WTC11 (cell line): ENCODE data around the gene LGALS12. TPM values are rescaled to one million over a fixed set of nuclear protein-coding genes. Genes with fewer than 3 reads are reported as not detected.

Source experiments
- ATAC-seq: fragments of 200-7000 bp; cut with Tn5 transposase; 2 replicates; pipeline ENCODE4 v1.10.0; 2021; ENCODE audit warnings: mild to moderate bottlenecking, moderate library complexity
- CTCF ChIA-PET: fragments of 300-600 bp; sonication (Branson Sonifier 250); formaldehyde crosslinking; loops from one replicate; lab custom pipeline; 2021; ENCODE audit warnings: antibody characterized with exemption; lab: Charles Lee
- POLR2A ChIA-PET: fragments of 350-600 bp; sonication (Branson Sonifier 250); formaldehyde crosslinking; loops from one replicate; lab custom pipeline; 2021; ENCODE audit warnings: antibody characterized with exemption; lab: Charles Lee
- DNase-seq: peaks from one replicate; pipeline ENCODE4 v3.0.0; 2021; ENCODE audit warnings: low spot score
- H3K27ac Mint-ChIP-seq: 2 replicates; pipeline ENCODE4 v1.8.0; 2021; ENCODE audit warnings: mixed read lengths
- H3K27me3 Mint-ChIP-seq: 2 replicates; pipeline ENCODE4 v1.8.0; 2021; ENCODE audit warnings: low read depth, mild to moderate bottlenecking, moderate library complexity, mixed read lengths
- H3K36me3 Mint-ChIP-seq: 2 replicates; pipeline ENCODE4 v1.8.0; 2021; ENCODE audit warnings: mixed read lengths
- H3K4me1 Mint-ChIP-seq: 2 replicates; pipeline ENCODE4 v1.8.0; 2022; ENCODE audit warnings: mixed read lengths
- H3K4me3 Mint-ChIP-seq: 2 replicates; pipeline ENCODE4 v1.8.0; 2021; ENCODE audit warnings: mild to moderate bottlenecking, moderate library complexity, mixed read lengths
- H3K9me3 Mint-ChIP-seq: 2 replicates; pipeline ENCODE4 v1.8.0; 2021; ENCODE audit warnings: mixed read lengths
- ATF3 ChIP-seq: sonication (generic); formaldehyde crosslinking; conservative IDR thresholded peaks from 2 replicates; pipeline ENCODE4 v1.8.1; 2022; ENCODE audit warnings: mild to moderate bottlenecking, missing genetic modification reagents
- E2F5 ChIP-seq: sonication (generic); formaldehyde crosslinking; IDR thresholded peaks from 2 replicates; pipeline ENCODE4 v1.8.1; 2022; ENCODE audit warnings: mild to moderate bottlenecking, moderate library complexity, missing genetic modification reagents
- EMX1 ChIP-seq: fragments of 250-450 bp; sonication (Bioruptor Pico); IDR thresholded peaks from 2 replicates; pipeline ENCODE4 v1.8.0; 2021; ENCODE audit warnings: mild to moderate bottlenecking
- ERG ChIP-seq: fragments of 250-450 bp; sonication (Bioruptor Pico); IDR thresholded peaks from 2 replicates; pipeline ENCODE4 v1.8.0; 2021; ENCODE audit warnings: mild to moderate bottlenecking
- FOXK1 ChIP-seq: sonication (generic); formaldehyde crosslinking; IDR thresholded peaks from 2 replicates; pipeline ENCODE4 v1.8.0; 2022; ENCODE audit warnings: mild to moderate bottlenecking, moderate library complexity, missing genetic modification reagents
- FOXP1 ChIP-seq: sonication (generic); formaldehyde crosslinking; IDR thresholded peaks from 2 replicates; pipeline ENCODE4 v1.8.0; 2022; ENCODE audit warnings: missing genetic modification reagents, mild to moderate bottlenecking, moderate library complexity, borderline replicate concordance
- GRHL2 ChIP-seq: fragments of 250-450 bp; sonication (Bioruptor Pico); IDR thresholded peaks from 2 replicates; pipeline ENCODE4 v1.8.0; 2022; ENCODE audit warnings: mild to moderate bottlenecking, moderate library complexity; ENCODE audit not compliant: insufficient replicate concordance, severe bottlenecking
- HMGXB4 ChIP-seq: sonication (generic); formaldehyde crosslinking; IDR thresholded peaks from 2 replicates; pipeline ENCODE4 v1.8.1; 2023; ENCODE audit warnings: mild to moderate bottlenecking, moderate library complexity, missing genetic modification reagents
- MYBL2 ChIP-seq: sonication (generic); formaldehyde crosslinking; IDR thresholded peaks from 2 replicates; pipeline ENCODE4 v1.8.1; 2023; ENCODE audit warnings: mild to moderate bottlenecking, moderate library complexity, missing genetic modification reagents
- NFYB ChIP-seq: sonication (generic); formaldehyde crosslinking; conservative IDR thresholded peaks from 2 replicates; pipeline ENCODE4 v1.8.0; 2022; ENCODE audit warnings: low read depth, missing genetic modification reagents
- NR2C2 ChIP-seq: sonication (generic); formaldehyde crosslinking; IDR thresholded peaks from 2 replicates; pipeline ENCODE4 v1.8.0; 2022; ENCODE audit warnings: mild to moderate bottlenecking, missing genetic modification reagents
- PRRX2 ChIP-seq: fragments of 250-450 bp; sonication (Bioruptor Pico); IDR thresholded peaks from 2 replicates; pipeline ENCODE4 v1.8.0; 2021; ENCODE audit warnings: mild to moderate bottlenecking
- RELA ChIP-seq: sonication (generic); formaldehyde crosslinking; IDR thresholded peaks from 2 replicates; pipeline ENCODE4 v1.8.1; 2022; ENCODE audit warnings: missing genetic modification reagents, mild to moderate bottlenecking, borderline replicate concordance
- RORB ChIP-seq: fragments of 250-450 bp; sonication (Bioruptor Pico); IDR thresholded peaks from 2 replicates; pipeline ENCODE4 v1.9.0; 2021; ENCODE audit warnings: mild to moderate bottlenecking
- SMAD3 ChIP-seq: sonication (generic); formaldehyde crosslinking; IDR thresholded peaks from 2 replicates; pipeline ENCODE4 v1.8.0; 2022; ENCODE audit warnings: missing genetic modification reagents, mild to moderate bottlenecking, borderline replicate concordance
- TP53 ChIP-seq: sonication (generic); formaldehyde crosslinking; IDR thresholded peaks from 2 replicates; pipeline ENCODE4 v1.8.1; 2023; ENCODE audit warnings: mild to moderate bottlenecking, missing genetic modification reagents
- USF1 ChIP-seq: sonication (generic); formaldehyde crosslinking; IDR thresholded peaks from 2 replicates; pipeline ENCODE4 v1.8.0; 2022; ENCODE audit warnings: mild to moderate bottlenecking, missing genetic modification reagents
- ZNF263 ChIP-seq: sonication (generic); formaldehyde crosslinking; IDR thresholded peaks from 2 replicates; pipeline ENCODE4 v1.8.1; 2022; ENCODE audit warnings: low read depth, mild to moderate bottlenecking, moderate library complexity, missing genetic modification reagents
- ZNF317 ChIP-seq: sonication (generic); formaldehyde crosslinking; IDR thresholded peaks from 2 replicates; pipeline ENCODE4 v1.8.1; 2023; ENCODE audit warnings: low read depth, mild to moderate bottlenecking, moderate library complexity, missing genetic modification reagents, borderline replicate concordance
- ZNF423 ChIP-seq: fragments of 250-450 bp; sonication (Bioruptor Pico); IDR thresholded peaks from 2 replicates; pipeline ENCODE4 v2.1.2; 2022; ENCODE audit warnings: mild to moderate bottlenecking, moderate library complexity
- total RNA-seq: library from RNA; stranded (reverse); gene quantifications from 3 replicates; pipeline ENCODE4 v1.2.3, GENCODE V29; 2021

LGALS12 gene
- total RNA-seq, 1 experiment from 2014 or later: 1.4 TPM

GRCh38 chr11:63507511-63507910 is 1.6 kb downstream of the LGALS12 start:
- H3K27ac Mint-ChIP-seq: no peak overlapping the region
- no peaks in the 10 kb centered on the region; the same call in 1 of the 2 replicates for H3K36me3 Mint-ChIP-seq
- TF ChIP-seq PRRX2 (CRISPR knock-in tag) (no peak), NFYB (CRISPR knock-in tag) (no peak), RORB (CRISPR knock-in tag) (no peak), ATF3 (no peak), USF1 (no peak), SMAD3 (CRISPR knock-in tag) (no peak), RELA (CRISPR knock-in tag) (no peak), TP53 (CRISPR knock-in tag) (no peak), ERG (CRISPR knock-in tag) (no peak), ZNF263 (CRISPR knock-in tag) (no peak), NR2C2 (CRISPR knock-in tag) (no peak), EMX1 (CRISPR knock-in tag) (no peak)
- no peak for DNase-seq
- no peak for ATAC-seq
- H3K27me3 Mint-ChIP-seq: peaks cover 6% of the 10 kb centered on the region; the same call in 1 of the 2 replicates
- peaks cover 9% of the 10 kb centered on the region; the same call in 1 of the 2 replicates for H3K9me3 Mint-ChIP-seq
- ChIA-PET CTCF (interaction anchor here (0.5 to 6.2 kb wide), 18 partner anchors 9 to 487 kb away, joined by 3 to 92 read pairs (median 5); partner anchors contain the start of gene PLAAT5), POLR2A (no interaction called here)
- peaks cover 68% of the 10 kb centered on the region for H3K4me1 Mint-ChIP-seq
- H3K4me3 Mint-ChIP-seq: no peak overlapping the region

GRCh38 chr11:63508009-63508408 is 2.1 kb downstream of the LGALS12 start:
- POLR2A ChIA-PET: no interaction called here
- Mint-ChIP-seq H3K4me1 (peaks cover 63% of the 10 kb centered on the region), H3K9me3 (peaks cover 5% of the 10 kb centered on the region; the same call in 1 of the 2 replicates), H3K36me3 (no peaks in the 10 kb centered on the region; the same call in 1 of the 2 replicates), H3K27me3 (peaks cover 6% of the 10 kb centered on the region; the same call in 1 of the 2 replicates), H3K4me3 (no peak overlapping the region), H3K27ac (no peak overlapping the region)
- CTCF ChIA-PET: interaction anchor here (0.5 to 6.2 kb wide), 20 partner anchors 9 to 487 kb away, joined by 3 to 92 read pairs (median 4); partner anchors contain the start of gene PLAAT5
- ATAC-seq (peak; percentile 77), DNase-seq (peak; percentile 68)
- TF ChIP-seq FOXK1: no peak
- peak; percentile 53; the same call in 1 of the 2 replicates for TF ChIP-seq ZNF423 (CRISPR knock-in tag)
- 0 out of 2 replicates have a peak, but pooled peaks have one; percentile 7 for TF ChIP-seq MYBL2
- no peak for TF ChIP-seq GRHL2 (CRISPR knock-in tag)

GRCh38 chr11:63508745-63509144 is 2.9 kb downstream of the LGALS12 start:
- CTCF ChIA-PET: interaction anchor here (0.6 to 6.2 kb wide), 15 partner anchors 12 to 488 kb away, joined by 3 to 92 read pairs (median 5); partner anchors contain the start of gene PLAAT5
- Mint-ChIP-seq H3K27ac (no peak overlapping the region), H3K27me3 (peaks cover 6% of the 10 kb centered on the region; the same call in 1 of the 2 replicates)

More at GRCh38 chr11:63508745-63509144, 2.9 kb downstream of the LGALS12 start:
- Mint-ChIP-seq H3K36me3 (no peaks in the 10 kb centered on the region), H3K4me3 (no peak overlapping the region), H3K4me1 (peaks cover 56% of the 10 kb centered on the region), H3K9me3 (no peaks in the 10 kb centered on the region; the same call in 1 of the 2 replicates)
- POLR2A ChIA-PET: no interaction called here
- ATAC-seq: no peak
- TF ChIP-seq PRRX2 (CRISPR knock-in tag): no peak
- no peak for TF ChIP-seq HMGXB4 (CRISPR knock-in tag)
- peak; percentile 80 for TF ChIP-seq ZNF317 (CRISPR knock-in tag)
- no peak for TF ChIP-seq E2F5 (CRISPR knock-in tag)
- no peak for TF ChIP-seq FOXP1 (CRISPR knock-in tag)
- TF ChIP-seq EMX1 (CRISPR knock-in tag): no peak
- DNase-seq: no peak
